ENCODE results near the gene L1TD1.
A peak's percentile ranks its signal among the peaks of the same experiment; 100 is the strongest.
"Not testable (repeated sequence)": the region's sequence is repeated elsewhere in the genome, so short reads cannot be mapped to it uniquely, and the experiment has no call there.

L1TD1 gene

DNA sequence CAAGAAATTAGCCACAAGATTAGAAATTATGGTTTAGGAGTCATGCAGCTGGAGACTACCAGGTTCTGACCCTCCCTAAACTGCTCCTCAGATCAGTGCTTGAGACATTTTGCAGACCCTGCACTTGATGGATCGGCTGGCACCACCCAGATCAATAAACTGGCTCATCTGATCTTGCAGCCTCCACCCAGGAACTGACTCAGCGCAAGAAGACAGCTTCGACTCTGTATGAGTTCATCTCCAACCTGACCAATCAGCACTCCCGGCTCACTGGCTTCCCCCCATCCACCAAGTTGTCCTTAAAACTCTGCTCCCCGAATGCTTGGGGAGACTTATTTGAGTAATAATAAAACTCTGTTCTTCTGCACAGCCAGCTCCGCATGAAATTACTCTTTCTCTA lies 40.0 kb downstream of the L1TD1 start:
- no peak for DNase-seq (ENCODE audit: low read depth, low spot score)

DNA sequence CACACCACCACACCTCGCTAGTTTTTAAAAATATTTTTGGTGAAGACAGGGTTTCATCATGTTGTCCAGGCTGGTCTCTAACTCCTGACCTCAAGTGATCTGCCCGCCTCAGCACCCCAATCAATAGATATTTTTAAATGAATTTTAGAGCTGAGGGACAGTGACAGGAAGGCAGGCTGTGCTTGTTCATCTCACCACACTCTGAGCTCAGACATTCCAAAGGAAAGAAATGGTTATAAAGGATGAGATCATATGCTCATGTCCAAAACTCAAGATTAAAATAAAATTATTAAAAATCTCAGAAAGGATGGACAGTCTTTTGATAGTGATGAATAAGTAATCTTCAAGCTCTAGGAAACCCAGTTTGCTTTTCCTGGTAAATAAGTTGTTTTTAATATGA lies 40.9 kb downstream of the L1TD1 start:
- DNase-seq (ENCODE audit: low read depth, low spot score), result no peak

DNA sequence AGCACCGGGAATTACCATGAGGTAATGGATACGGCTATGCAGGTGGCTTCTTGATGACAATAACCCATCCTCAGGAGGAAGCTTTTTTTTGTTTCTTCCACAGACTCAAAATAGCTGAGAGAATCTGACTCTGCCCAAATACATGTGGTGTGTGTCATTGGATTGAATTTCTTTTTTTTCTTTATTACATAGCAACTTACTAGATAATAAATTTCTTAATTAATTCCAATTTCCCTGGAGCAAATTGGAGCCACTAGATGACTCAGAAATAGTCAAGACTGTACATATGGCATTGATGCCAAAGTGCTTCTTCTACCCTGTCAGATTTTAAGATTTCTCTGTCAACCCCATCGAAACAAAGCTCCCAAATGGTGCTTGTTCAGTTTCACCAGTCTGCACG lies 42.7 kb downstream of the L1TD1 start:
- DNase-seq (ENCODE audit: low read depth, low spot score), result no peak

DNA sequence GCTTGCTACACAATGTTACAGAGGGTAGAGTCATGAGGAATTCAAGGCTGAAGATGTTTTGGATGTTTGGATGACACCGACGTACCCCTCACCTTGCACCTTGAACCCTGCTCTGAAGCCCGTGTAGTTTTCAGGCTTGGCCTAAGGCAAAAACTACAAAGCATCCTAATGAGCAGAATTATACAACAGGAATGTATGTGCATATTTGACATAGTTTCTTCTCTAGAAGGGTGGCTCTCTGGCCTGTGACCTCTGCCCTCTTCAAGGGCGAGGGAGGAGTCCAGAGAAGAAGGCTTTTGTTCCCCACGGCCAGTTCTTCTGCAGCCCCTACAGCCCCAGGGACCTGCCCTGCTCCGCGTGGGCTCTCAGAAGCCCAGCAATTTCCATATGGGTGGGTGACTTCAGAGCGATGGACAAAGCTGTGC lies 43.3 kb downstream of the L1TD1 start:
- peak; percentile 72 for DNase-seq (ENCODE audit: low read depth, low spot score)

DNA sequence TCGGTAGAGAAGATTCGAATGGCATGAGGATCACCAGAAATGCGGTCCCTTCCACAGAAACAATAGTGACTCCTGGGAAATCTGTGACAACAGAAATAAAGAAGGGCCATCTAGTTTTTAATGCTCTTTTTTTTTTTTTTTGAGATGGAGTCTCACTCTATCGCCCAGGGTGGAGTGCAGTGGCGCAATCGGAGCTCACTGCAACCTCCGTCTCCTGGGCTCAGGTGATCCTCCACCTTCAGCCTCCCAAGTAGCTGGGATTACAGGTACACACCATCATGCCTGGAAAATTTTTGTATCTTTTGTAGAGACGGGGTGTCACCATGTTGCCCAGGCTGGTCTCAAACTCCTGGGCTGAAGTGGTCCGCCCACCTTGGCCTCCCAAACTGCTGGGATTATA lies 43.9 kb downstream of the L1TD1 start:
- DNase-seq (ENCODE audit: low read depth, low spot score), result no peak

DNA sequence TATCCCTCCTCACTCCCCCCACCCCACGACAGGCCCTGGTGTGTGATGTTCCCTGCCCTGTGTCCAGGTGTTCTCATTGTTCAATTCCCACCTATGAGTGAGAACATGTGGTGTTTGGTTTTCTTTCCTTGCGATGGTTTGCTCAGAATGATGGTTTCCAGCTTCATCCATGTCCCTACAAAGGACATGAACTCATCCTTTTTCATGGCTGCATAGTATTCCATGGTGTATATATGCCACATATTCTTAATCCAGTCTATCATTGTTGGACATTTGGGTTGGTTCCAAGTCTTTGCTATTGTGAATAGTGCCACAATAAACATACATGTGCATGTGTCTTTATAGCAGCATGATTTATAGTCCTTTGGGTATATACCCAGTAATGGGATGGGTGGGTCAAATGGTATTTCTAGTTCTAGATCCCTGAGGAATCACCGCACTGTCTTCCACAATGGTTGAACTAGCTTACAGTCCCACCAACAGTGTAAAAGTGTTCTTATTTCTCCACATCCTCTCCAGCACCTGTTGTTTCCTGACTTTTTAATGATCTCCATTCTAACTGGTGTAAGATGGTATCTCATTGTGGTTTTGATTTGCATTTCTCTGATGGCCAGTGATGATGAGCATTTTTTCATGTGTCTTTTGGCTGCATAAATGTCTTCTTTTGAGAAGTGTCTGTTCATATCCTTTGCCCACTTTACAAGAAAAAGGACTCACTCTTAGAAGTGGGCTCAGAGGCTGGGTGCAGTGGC lies 45.2 kb downstream of the L1TD1 start:
- DNase-seq (ENCODE audit: low read depth, low spot score), result not testable (repeated sequence)

DNA sequence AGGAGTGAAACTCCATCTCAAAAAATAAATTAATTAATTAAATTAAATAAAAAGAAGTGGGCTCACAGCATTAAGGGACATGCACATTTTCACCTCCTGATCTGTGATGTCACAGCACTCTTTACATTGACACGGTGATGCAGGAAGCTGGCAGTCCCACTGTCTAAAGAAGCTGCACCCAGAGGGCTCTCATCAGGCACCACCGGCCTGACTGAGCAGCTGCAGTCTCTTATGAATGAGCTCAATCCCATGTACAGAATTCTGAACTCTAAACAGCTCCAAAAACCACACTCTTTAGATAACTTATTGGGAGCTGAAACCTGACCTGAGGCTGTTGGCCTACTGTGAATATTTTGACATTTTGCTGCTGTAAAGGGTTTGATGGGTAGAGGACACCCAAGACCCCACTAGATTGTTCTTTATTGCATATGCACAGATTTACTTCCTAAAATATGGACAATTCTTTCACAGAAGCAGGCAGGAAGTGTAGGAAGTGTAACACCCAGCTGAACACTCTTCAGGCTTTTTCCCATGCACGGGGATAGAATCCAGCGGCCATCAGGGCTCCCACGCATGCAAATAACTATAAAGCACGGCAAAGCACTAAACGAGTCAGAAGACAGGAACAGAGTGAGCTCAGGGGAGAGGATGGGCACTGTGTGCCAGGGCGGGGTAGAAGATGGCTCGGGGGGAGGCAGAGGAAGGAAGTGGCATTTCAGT lies 46.2 kb downstream of the L1TD1 start:
- no peak for DNase-seq (ENCODE audit: low read depth, low spot score)

DNA sequence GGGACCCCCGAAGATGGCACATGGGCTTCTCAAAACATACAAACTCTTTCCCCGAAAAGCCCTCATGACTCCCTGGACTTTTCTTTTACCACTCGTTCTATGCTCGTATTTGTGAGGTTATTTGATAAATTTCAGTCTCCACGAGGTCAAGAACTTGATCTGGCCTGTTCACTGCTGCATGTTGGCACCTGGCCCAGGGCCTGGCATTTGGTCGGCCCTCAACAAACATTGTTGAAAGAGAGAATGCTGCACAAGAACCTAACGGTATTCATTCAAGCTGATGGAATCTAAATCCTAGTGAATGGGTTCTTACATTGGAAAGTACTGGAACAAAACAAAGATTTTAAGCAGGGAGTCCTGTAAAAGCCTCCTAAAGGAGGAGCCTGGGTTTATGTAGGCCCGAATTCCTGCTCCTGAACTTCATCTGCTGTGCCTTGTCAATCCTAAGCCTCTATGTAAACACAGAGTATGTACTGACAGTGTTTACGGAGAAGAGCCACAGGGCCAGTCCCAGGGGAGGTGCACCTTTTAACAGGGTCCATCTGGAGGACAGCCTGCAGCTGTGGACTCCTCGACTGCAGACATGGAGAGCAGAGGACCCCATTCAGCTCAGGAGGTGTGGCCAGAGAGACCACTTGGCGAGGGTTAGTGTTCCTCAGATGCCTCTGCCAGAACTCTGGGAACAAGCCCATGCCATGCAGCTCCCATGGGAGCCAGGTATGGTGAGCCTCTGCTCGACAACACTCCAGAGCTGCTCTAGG lies 46.9 kb downstream of the L1TD1 start:
- DNase-seq (ENCODE audit: low read depth, low spot score), result no peak

DNA sequence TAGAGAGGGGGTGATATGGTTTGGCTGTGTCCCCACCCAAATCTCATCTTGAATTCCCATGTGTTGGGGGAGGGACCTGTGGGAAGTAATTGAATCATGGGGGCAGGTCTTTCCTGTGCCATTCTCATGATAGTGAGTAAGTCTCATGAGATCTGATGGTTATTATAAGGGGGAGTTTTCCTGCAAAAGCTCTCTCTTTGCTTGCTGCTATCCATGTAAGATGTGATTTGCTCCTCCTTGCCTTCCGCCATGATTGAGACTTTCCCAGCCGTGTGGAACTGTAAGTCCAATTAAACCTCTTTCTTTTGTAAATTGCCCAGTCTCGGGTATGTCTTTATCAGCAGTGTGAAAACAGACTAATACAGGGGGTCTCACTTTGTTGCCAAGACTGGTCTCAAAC lies 49.7 kb downstream of the L1TD1 start:
- DNase-seq (ENCODE audit: low read depth, low spot score), result not testable (repeated sequence)

DNA sequence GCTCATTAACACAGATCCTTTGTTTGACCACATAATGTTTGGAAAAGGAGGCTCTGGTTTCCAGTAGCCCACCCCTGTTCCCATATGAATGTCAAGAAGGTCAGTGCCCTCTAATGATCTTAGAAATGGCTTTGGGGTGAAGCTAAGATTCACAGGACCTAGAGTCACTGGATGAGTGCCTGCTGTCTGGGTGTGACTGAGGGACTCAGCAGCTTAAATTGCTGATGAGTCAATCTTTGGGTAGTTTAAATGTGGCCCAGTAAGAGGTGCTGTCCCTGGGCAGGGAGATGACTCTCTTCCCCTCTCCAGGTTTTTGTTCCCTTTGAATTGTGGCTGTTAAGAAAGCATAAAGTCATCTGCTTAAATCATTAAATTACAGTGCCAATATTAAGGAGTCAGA lies 50.6 kb downstream of the L1TD1 start:
- peak; percentile 70 for DNase-seq (ENCODE audit: low read depth, low spot score)

DNA sequence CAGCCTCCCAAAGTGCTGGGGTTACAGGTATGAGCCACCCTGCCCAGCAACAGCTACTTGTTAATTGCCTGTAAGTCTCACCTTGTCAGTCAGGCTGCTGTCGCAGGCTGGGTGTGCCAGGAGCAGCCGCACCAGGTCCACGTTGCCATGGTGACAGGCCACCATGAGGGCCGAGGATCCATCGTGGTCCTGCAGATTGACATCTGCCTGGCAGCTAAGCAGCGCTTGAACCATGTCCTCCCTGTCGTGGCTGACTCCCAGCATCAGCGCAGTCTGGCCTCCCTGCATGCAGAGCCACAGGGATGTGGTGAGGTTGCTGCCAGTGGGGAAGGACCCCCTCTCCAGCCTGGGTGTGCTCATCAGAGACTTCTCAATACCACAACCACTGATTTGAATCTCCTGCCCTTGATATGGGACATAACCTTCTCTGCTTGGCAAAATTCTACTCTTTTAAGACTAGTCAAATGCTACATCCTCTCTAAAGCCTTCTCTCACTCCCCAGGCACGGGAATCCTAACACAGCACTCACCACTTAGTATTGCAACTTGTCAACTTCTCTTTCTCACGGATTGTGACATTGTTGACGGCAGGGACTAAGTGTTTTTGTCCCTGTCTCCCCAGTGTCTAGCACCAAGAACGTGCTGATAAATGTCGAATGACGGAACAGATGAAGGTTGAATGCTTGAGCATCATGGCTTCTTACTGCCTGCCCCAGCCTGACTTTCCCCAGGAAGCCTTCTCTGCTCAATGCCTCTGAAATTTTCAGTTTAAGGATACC lies 52.9 kb downstream of the L1TD1 start:
- peak; percentile 56 for DNase-seq (ENCODE audit: low read depth, low spot score)

DNA sequence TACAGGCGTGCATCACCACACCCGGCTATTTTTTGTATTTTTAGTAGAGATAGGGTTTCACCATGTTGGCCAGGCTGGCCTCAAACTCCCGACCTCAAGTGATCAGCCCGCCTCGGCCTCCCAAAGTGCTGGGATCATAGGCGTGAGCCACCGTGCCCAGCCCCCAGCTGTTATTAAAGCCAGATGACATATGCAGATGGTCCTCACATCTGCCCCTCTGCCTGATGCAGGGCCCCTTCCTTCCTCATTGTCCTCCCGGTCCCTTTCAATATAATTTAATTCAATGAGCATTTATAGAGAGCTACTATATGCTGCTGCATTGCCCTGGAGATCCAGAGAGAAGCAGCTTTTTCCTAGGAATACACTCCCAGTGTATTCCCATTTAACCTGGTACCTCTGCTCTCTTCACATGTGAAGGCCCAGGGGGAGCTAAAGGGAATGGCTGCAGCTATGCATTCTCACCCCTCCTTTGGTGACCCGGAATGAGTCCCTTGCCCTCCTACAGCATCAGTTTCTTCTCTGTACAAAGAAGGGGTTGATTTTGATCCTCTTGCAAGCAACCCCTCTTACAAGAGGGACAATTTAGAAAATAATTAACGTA lies 55.6 kb downstream of the L1TD1 start:
- no peak for DNase-seq (ENCODE audit: low read depth, low spot score)

DNA sequence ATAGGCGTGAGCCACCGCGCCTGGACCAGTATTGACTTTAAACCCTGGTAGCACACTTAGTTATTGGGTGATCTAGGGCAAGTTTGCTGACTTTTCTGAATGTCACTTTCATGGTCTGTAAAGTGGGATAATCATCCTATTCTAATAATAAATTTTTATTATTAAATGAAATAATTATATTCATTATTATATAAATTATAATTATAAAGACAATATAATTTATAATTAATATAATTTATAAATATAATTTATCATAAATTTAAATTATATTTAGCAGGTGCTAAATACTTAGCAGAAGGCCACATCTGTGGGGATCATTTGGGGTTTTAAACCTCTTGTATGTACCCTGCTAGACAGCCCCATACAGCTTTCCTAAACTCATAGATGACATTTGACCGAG lies 64.9 kb downstream of the L1TD1 start:
- DNase-seq (ENCODE audit: low read depth, low spot score), result no peak

DNA sequence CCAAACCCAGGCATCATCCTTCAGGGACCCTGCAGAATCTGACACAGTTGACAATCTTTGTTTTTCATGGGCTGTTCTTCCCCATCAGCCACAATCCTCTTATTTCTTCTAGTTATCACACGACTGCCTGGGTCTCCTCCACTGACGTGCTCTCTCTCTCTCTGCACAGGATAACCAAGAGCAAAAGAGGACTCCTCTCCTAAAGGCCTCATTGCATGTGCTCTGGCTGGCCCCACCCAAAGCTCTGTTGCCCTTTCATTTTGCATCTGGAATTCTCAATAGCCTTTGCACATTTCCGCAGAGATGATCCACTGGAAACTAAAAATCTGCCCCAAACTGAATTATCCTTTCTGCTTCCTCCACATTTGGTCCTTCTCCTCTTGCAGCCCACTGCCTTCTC lies 66.0 kb downstream of the L1TD1 start:
- DNase-seq (ENCODE audit: low read depth, low spot score), result no peak
